ENCODE results near the gene MGMT. TPM values are rescaled to one million over a fixed set of nuclear protein-coding genes. Genes with fewer than 3 reads are reported as not detected.

The MGMT gene
- total RNA-seq, 1 experiment from 2014 or later = 11.5 TPM

DNA sequence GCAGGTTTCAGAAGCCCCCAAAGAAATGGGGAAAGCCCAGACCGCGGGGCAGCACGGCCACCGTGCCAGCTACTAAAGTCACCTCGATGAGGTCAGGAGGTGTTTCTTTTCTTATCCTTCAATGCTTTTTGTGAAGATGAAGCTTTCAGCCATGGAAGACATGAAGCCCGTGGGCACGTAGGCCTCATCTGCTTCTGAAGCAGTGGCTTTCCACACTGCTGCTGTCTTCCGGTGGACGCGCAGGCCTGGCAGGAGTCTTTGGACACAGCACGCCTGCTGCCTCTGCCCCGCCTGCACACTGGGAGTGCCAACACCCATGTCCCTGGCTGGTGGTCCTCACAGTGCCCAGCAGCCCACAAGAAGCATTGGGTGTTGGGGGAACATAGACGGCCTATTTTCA, 311.5 kb downstream of the MGMT start (continued):
- TF ChIP-seq EZH2 (IDR thresholded peaks at IDR 0.05) (no peak), TCF7L2 (IDR thresholded peaks at IDR 0.05; ENCODE audit: borderline replicate concordance, extremely low read depth, insufficient read depth, insufficient read length) (no peak), POLR2A (IDR thresholded peaks at IDR 0.05; ENCODE audit: borderline replicate concordance, extremely low read depth, insufficient read depth, insufficient read length) (no peak), ZNF274 (IDR thresholded peaks at IDR 0.05; ENCODE audit: low read depth, low read length) (no peak)

GRCh38 chr10:129779126-129780111, 312.4 kb downstream of the MGMT start:
- CTCF ChIA-PET = no interaction called here
- POLR2A ChIA-PET = no interaction called here
- no peak for DNase-seq (ENCODE audit: low read depth, low spot score)
- TF ChIP-seq, protein P1, sequence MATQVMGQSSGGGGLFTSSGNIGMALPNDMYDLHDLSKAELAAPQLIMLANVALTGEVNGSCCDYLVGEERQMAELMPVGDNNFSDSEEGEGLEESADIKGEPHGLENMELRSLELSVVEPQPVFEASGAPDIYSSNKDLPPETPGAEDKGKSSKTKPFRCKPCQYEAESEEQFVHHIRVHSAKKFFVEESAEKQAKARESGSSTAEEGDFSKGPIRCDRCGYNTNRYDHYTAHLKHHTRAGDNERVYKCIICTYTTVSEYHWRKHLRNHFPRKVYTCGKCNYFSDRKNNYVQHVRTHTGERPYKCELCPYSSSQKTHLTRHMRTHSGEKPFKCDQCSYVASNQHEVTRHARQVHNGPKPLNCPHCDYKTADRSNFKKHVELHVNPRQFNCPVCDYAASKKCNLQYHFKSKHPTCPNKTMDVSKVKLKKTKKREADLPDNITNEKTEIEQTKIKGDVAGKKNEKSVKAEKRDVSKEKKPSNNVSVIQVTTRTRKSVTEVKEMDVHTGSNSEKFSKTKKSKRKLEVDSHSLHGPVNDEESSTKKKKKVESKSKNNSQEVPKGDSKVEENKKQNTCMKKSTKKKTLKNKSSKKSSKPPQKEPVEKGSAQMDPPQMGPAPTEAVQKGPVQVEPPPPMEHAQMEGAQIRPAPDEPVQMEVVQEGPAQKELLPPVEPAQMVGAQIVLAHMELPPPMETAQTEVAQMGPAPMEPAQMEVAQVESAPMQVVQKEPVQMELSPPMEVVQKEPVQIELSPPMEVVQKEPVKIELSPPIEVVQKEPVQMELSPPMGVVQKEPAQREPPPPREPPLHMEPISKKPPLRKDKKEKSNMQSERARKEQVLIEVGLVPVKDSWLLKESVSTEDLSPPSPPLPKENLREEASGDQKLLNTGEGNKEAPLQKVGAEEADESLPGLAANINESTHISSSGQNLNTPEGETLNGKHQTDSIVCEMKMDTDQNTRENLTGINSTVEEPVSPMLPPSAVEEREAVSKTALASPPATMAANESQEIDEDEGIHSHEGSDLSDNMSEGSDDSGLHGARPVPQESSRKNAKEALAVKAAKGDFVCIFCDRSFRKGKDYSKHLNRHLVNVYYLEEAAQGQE (IDR thresholded peaks at IDR 0.05; ENCODE audit: low read depth) = no peak
- TF ChIP-seq SP1 (IDR thresholded peaks at IDR 0.05; ENCODE audit: low read depth) (no peak), RAD21 (IDR thresholded peaks at IDR 0.05; ENCODE audit: low read depth) (no peak), EZH2 (IDR thresholded peaks at IDR 0.05) (no peak), POLR2A (IDR thresholded peaks at IDR 0.05; ENCODE audit: borderline replicate concordance, extremely low read depth, insufficient read depth, insufficient read length) (no peak), EGR1 (IDR thresholded peaks at IDR 0.05; ENCODE audit: low read depth) (no peak), ELF1 (IDR thresholded peaks at IDR 0.05; ENCODE audit: borderline replicate concordance, low read depth) (no peak), ZNF274 (IDR thresholded peaks at IDR 0.05; ENCODE audit: low read depth, low read length) (no peak), EZH2phosphoT487 (IDR thresholded peaks at IDR 0.05; ENCODE audit: borderline replicate concordance) (no peak), SIN3A (IDR thresholded peaks at IDR 0.05; ENCODE audit: low read depth) (no peak), ZFX (IDR thresholded peaks at IDR 0.05) (no peak), JUND (IDR thresholded peaks at IDR 0.05) (no peak), POLR2AphosphoS5 (IDR thresholded peaks at IDR 0.05; ENCODE audit: low read depth, low read length) (no peak), YY1 (IDR thresholded peaks at IDR 0.05; ENCODE audit: extremely low read depth, insufficient replicate concordance, low read depth, low read length) (no peak), SRF (IDR thresholded peaks at IDR 0.05; ENCODE audit: low read depth) (no peak), CTCF (IDR thresholded peaks at IDR 0.05 in 2 of 3, conservative IDR thresholded peaks at IDR 0.05 in 1 of 3; ENCODE audit: borderline replicate concordance in 1 of 3, insufficient read depth in 1 of 3, low read depth in 2 of 3, low read length in 2 of 3) (no peak)
- TF ChIP-seq, protein P2, sequence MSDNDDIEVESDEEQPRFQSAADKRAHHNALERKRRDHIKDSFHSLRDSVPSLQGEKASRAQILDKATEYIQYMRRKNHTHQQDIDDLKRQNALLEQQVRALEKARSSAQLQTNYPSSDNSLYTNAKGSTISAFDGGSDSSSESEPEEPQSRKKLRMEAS (IDR thresholded peaks at IDR 0.05) = no peak
- TF ChIP-seq, protein P3, sequence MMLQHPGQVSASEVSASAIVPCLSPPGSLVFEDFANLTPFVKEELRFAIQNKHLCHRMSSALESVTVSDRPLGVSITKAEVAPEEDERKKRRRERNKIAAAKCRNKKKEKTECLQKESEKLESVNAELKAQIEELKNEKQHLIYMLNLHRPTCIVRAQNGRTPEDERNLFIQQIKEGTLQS (IDR thresholded peaks at IDR 0.05) = no peak

More at GRCh38 chr10:129779126-129780111, 312.4 kb downstream of the MGMT start:
- Histone ChIP-seq H3K4me1 (ENCODE audit: control insufficient read depth in 1 of 2, insufficient read depth in 2 of 2, low read length in 2 of 2) (no peaks in the 10 kb centered on the region), H3K27ac (ENCODE audit: low read depth, low read length) (no peak overlapping the region), H4K20me1 (ENCODE audit: insufficient read depth) (no peaks in the 10 kb centered on the region), H2AFZ (ENCODE audit: low read depth, low read length, poor library complexity, severe bottlenecking) (no peak overlapping the region), H3K36me3 (ENCODE audit: control insufficient read depth in 1 of 2, insufficient read depth in 2 of 2, low read length in 2 of 2) (no peaks in the 10 kb centered on the region), H3K4me2 (ENCODE audit: low read length) (no peak overlapping the region), H3K9me2 (ENCODE audit: insufficient read depth) (no peaks in the 10 kb centered on the region), H3K9ac (ENCODE audit: low read length) (no peak overlapping the region), H3K4me3 (replicated peaks in 1 of 2; ENCODE audit: low read depth in 1 of 2, low read length in 2 of 2) (no peak overlapping the region), H3K27me3 (ENCODE audit: insufficient read depth, low read length) (no peaks in the 10 kb centered on the region), H3K9me3 (ENCODE audit: control insufficient read depth in 1 of 2, insufficient read depth in 1 of 2, low read depth in 1 of 2, low read length in 2 of 2) (no peaks in the 10 kb centered on the region), H3K79me2 (ENCODE audit: insufficient read depth, low read length) (no peaks in the 10 kb centered on the region)
- no TSS peak for BruUV-seq (replicated peaks)
- RAD21 ChIA-PET (ENCODE audit: low non-redundant PET in 1 of 2, low total read pairs in 2 of 2, uncharacterized antibody in 2 of 2, unreplicated experiment in 2 of 2) = no interaction called here
- intact Hi-C loops (cut with micrococcal nuclease) = no loop called here
- no peak for ATAC-seq
